ENCODE measurements around the gene RPS18.

DNA sequence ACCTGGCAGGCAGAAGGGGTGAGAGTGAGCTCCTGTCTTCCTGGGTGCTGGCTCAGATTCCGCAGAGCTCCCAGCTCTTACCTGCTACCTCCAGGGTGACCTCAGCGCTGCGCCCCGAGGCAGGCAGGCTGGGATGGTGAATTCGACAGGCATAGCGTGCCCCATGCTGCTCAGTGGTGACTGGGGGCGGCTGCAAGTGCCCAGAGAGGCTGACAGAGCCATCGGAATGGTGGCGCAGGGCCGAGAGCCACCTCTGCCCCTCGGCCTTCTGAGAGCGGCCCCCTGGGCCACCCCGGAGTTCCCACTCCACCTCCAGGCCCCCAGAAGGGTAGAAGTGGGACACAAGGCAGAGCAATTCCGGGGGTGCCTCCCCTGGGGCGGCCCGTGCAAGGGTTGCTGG, 32.3 kb downstream of the RPS18 start:
- TF ChIP-seq POLR2AphosphoS5 (IDR thresholded peaks at IDR 0.05; ENCODE audit: low read depth, low read length) = no peak
- TF ChIP-seq POLR2A (IDR thresholded peaks at IDR 0.05; ENCODE audit: low read depth, low read length) = no peak

Data from GM12892 (cell line).